Spleen (tissue), 7 donors: ENCODE results near the gene ALX4.

Experiments
- CTCF ChIP-seq, 11 experiments: fragments of 200-600 bp in 7 of 11; fragments of 450-650 bp in 4 of 11; sonication (generic) in 4 of 11; IDR thresholded peaks in 8 of 11; conservative IDR thresholded peaks in 3 of 11; 1 replicate in 7 of 11; 2 replicates in 4 of 11; pipeline versions ENCODE4 v1.4.0 to v1.8.0; 2016 to 2021; ENCODE audit warnings: antibody characterized with exemption in 11 of 11, inconsistent platforms in 4 of 11, mild to moderate bottlenecking in 1 of 11
- POLR2A ChIP-seq, 3 donors: fragments of 450-650 bp; IDR thresholded peaks; one replicate each; pipeline ENCODE4 v1.5.1; 2017; ENCODE audit warnings: antibody characterized with exemption in 3 of 3, mild to moderate bottlenecking in 1 of 3
- POLR2AphosphoS5 ChIP-seq, 3 donors: sonication (generic); formaldehyde crosslinking; IDR thresholded peaks; one replicate each; pipeline ENCODE4 v1.5.1; 2017; ENCODE audit warnings: antibody characterized with exemption in 3 of 3
- donor health status: DM: no; HTN: no; CAD: no; lungs with moderate emphysema.
- donor health status: DM: no; HTN: no; CAD: no.
- donor health status: DM: no; HTN: no; CAD: no.

- TF ChIP-seq CTCF (IDR thresholded peaks at IDR 0.05 in 8 of 11, conservative IDR thresholded peaks at IDR 0.05 in 3 of 11) (no peak), POLR2A (IDR thresholded peaks at IDR 0.05) (no peak), POLR2AphosphoS5 (IDR thresholded peaks at IDR 0.05) (no peak)
Observed at GRCh38 chr11:44229624-44230023, 80.3 kb downstream of the ALX4 start.
